Measurements from ENCODE around the gene WDR86.
A peak's percentile ranks its signal among the peaks of the same experiment; 100 is the strongest.

WDR86 gene

GRCh38 chr7:151378496-151379192, 31.2 kb downstream of the WDR86 start:
- no peak for DNase-seq

GRCh38 chr7:151378011-151378410, 31.8 kb downstream of the WDR86 start:
- no peak for DNase-seq

- no peak for DNase-seq
These were observed 32.4 kb downstream of the WDR86 start for GRCh38 chr7:151377406-151377805.

GRCh38 chr7:151376218-151376902, 33.5 kb downstream of the WDR86 start:
- no peak for DNase-seq

GRCh38 chr7:151375530-151376217, 34.2 kb downstream of the WDR86 start:
- DNase-seq = no peak

GRCh38 chr7:151374726-151375125, 35.1 kb downstream of the WDR86 start:
- no peak for DNase-seq

GRCh38 chr7:151374139-151374538, 35.7 kb downstream of the WDR86 start:
- no peak for DNase-seq

GRCh38 chr7:151373599-151373998, 36.2 kb downstream of the WDR86 start:
- DNase-seq = no peak

GRCh38 chr7:151372612-151373265, 37.1 kb downstream of the WDR86 start:
- DNase-seq = no peak

GRCh38 chr7:151371266-151371665, 38.6 kb downstream of the WDR86 start:
- DNase-seq = no peak

- DNase-seq = peak; percentile 76
These were observed 41.7 kb downstream of the WDR86 start for GRCh38 chr7:151368136-151368571.

GRCh38 chr7:151367284-151367683, 42.6 kb downstream of the WDR86 start:
- DNase-seq = no peak

- DNase-seq = no peak
These were observed 43.0 kb downstream of the WDR86 start for GRCh38 chr7:151366880-151367222.

- no peak for DNase-seq
These were observed 43.5 kb downstream of the WDR86 start for GRCh38 chr7:151366166-151366879.

- no peak for DNase-seq
These were observed 46.7 kb downstream of the WDR86 start for GRCh38 chr7:151363182-151363581.

GRCh38 chr7:151361193-151361959, 48.5 kb downstream of the WDR86 start:
- no peak for DNase-seq

GRCh38 chr7:151352512-151352911, 57.3 kb downstream of the WDR86 start:
- no peak for DNase-seq

- DNase-seq = peak; percentile 37
These were observed 57.9 kb downstream of the WDR86 start for GRCh38 chr7:151351967-151352366.

GRCh38 chr7:151351027-151351426, 58.8 kb downstream of the WDR86 start:
- DNase-seq = peak; percentile 18

- DNase-seq = no peak
These were observed 60.4 kb downstream of the WDR86 start for GRCh38 chr7:151349507-151349853.

- no peak for DNase-seq
These were observed 60.9 kb downstream of the WDR86 start for GRCh38 chr7:151348970-151349369.

- DNase-seq = no peak
These were observed 62.6 kb downstream of the WDR86 start for GRCh38 chr7:151347200-151347599.

Measured in activated CD4-positive, alpha-beta T cell treated with anti-CD3 and anti-CD28 coated beads, Interleukin-2, amount 50 U/mL, for 1 hour (primary cell).